Cerebellar nuclear complex (tissue), 1 donor: ENCODE results near the gene KCNH8.
"Not testable (repeated sequence)": the region's sequence is repeated elsewhere in the genome, so short reads cannot be mapped to it uniquely, and the experiment has no call there.

Experiments
- DNase-seq, 2 experiments: peaks; one replicate each; lab custom pipeline; 2025; lab: John Stamatoyannopoulos, UW

KCNH8 gene

DNA sequence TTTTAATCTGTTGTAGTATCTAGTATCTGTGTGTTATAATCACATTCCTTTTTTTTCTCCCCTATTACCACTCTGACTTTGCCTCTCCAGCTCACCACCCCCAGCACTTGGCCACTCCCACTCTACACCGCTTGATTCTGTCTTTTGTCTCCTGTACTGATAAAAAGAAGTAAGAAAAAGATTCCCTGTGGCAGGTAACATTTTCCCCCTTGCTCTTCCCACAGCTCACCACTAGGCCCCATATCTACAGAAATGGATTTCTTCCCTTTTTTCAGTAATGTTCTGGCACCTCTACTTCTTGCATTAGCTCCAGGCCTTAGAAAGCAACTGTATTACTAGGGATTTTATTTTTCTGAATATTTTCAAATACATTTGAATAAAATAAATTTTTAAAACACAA lies 25.6 kb downstream of the KCNH8 start:
- DNase-seq, result no peak

- no peak for DNase-seq
Measured at GRCh38 chr3:19183584-19183983, 35.3 kb downstream of the KCNH8 start.

- no peak for DNase-seq
Measured at GRCh38 chr3:19190126-19190525, 41.8 kb downstream of the KCNH8 start.

GRCh38 chr3:19190602-19191001 lies 42.3 kb downstream of the KCNH8 start:
- DNase-seq, result no peak

GRCh38 chr3:19199131-19199530 lies 50.8 kb downstream of the KCNH8 start:
- no peak for DNase-seq

GRCh38 chr3:19202303-19202702 lies 54.0 kb downstream of the KCNH8 start:
- DNase-seq, result no peak

DNA sequence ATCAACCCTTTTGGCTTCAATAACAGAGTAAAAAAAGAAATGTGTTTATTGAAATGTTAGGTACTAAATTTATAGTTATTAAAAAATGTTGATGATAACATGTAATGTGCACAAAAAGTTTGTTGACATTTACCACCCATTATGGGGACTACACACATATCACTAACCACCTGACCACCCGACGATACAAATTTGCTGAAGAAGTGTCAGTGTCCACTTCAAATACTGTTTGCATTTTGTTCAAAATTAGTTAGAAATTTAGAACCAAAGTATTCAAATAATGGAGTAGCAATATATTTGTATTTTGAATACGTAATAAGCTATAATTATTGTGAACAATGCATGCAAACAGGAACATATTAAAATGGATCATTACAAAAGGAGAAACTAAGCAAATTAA lies 54.4 kb downstream of the KCNH8 start:
- no peak for DNase-seq

DNA sequence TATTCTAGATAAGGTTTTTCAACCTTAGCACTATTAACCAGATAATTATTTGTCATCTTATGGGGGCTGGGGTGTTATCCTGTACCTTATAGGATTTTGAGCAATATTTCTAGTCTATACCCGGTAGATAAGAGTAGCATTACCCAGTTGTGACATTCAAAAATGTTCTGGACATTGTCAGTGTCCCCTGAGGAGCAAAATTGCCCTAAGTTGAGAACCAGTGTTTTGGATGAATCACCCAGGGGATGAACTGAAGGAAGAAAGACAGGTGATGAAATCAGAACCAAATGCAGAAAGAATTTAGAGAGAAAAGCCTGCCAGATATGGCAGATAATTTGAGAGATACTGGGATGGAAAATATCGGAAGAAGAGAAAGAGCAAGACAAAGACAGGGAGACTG lies 58.2 kb downstream of the KCNH8 start:
- no peak for DNase-seq

GRCh38 chr3:19213603-19214220 lies 65.4 kb downstream of the KCNH8 start:
- DNase-seq, result no peak

DNA sequence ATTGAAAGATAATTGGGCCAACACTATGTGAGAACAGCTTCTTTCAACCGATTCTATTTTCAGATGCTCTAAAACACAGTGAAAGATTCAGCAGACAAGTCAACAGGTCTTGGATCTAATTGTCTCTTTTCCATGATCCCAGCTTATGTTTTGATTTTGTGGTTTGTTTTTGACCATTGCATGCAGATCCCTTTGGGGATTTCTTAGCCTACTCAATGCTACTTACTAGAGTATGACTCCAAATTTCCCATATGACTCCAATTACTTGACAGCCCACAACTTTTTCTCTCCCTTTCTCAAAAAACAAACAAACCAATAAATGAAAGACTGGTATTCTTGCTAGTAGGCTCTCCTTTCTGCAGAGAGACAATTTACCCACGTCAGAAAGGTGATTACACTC lies 67.1 kb downstream of the KCNH8 start:
- no peak for DNase-seq

DNA sequence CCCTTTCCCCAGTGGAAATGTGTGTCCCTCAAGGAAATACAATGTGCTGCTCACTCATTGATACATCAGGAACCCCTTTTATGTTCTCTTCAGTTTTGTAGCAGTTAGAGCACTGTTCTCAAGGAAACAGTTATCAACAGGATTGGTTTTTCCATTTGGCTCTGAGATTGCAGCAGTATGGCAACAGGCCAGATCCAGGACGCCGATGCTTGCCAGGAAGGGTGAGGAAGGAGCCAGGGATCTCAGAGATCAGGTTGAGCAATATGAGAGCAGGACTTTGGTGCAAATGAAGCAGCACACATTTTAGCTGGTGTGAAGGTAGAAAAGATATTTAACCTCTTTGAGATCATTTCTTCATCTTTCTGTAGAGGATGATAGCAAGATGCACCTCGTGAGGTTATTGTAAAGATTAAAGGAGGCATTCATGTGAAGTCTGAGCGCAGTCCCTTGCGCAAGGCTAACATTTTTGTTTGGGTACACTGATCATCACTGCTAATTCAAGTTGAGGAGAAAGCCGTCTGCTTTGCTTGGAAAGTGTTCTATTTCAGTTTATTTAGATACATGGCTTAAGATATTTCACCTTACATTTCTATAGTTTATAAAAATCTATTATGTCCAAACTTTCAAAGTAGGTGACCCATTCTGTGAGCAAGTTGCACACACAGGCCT lies 68.5 kb downstream of the KCNH8 start:
- no peak for DNase-seq

GRCh38 chr3:19220311-19220710 lies 72.0 kb downstream of the KCNH8 start:
- no peak for DNase-seq

DNA sequence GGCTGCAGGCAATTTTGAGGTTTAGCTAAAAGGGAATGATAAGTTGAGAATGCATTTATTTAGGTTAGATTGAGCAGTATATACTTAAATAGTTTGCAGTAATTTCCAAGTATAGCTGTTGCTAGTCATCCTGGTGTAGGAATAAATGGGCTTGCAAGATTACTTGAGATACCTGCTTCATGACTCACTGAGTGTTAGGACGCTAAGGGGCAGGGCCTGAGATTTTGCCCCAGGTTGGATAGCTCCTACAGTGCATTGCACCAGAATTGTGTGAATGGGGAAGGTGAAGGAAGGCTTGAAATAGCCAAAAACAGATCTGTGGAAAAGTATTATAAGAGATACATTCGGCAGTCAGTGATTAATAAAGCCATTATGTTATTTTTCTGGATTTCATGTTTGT lies 72.8 kb downstream of the KCNH8 start:
- no peak for DNase-seq

DNA sequence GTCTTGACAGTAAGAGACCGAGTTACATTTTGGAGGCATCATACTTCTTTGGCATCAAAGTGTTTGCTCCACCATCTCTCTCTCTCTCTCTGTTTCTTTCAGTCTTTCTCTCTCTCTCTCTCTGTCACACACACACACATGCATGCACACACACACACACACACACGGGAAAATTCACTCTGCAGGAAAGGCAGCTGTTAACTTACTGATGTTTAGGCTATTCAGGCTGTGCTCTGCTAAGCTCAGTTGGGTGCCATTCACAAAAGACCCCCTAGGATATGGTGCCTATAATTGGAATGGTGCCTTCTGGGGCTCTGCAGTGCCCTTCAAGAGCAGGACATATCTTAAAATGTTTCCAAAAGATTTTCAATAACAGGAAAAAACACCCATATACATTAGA lies 78.2 kb downstream of the KCNH8 start:
- no peak for DNase-seq

DNA sequence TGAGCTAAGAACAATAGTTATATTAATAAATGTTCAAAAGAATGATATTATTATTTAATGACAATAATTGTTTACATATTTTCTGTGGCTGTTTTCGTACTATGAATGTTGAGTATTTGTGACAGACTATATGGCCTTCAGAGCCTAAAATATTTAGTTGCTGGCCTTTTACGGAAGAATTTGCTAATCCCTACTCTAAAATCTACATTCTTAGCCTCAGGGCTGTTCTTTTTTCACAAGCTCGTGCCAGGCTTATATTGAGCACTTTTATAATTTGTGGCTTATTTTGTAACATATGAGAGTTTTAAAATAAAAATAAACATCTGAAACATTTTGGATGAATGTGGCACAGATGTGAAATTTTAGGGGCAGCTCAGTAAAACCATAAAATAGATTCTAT lies 79.9 kb downstream of the KCNH8 start:
- DNase-seq, result no peak

DNA sequence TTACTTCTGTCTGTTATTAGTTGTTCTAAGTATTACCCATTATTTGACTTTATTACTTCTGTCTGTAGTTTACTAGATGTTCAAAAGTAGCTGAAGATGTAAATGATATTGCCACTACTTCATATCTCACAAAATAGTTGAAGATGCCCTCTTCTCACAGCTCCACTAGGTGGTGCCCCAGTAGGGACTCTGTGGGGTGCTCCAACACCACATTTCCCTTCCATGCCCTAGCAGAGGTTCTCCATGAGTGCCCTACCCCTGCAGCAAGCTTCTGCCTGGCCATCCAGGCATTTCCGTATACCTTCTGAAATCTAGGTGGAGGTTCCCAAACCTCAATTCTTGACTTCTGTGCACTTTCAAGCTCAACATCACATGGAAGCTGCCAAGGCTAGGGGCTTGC lies 80.8 kb downstream of the KCNH8 start:
- DNase-seq, result no peak

GRCh38 chr3:19229881-19230280 lies 81.6 kb downstream of the KCNH8 start:
- DNase-seq, result not testable (repeated sequence)

DNA sequence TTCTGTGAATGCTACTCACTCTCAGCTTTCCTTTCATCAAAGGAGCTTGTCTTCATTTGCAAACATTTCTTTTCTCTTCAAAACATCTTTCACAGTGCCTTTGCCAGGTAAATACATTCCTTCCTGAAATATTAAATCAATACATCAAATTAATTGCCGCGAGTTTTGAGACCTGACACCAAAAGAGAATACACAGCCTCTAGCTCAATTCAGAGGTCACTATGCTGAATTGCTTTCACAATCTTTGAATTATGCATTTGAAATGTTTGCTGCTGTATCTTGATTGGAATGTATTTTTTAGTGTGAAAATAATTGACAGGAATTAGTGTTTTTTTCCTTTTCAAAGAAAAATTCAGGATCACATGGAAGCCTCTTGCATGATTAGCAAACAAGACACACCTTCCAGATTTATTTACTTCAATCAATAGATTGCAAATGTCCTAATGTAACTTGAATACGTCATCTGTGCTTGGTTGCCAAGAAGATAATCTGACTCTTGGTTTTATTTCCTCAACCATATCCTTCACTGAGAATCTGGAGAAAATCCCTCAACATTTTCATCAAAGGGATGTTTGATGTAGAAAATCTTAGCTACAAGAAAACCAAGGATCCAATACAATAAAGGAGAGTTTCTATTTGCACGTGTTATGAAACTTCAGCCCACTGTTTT lies 83.6 kb downstream of the KCNH8 start:
- DNase-seq, result no peak

- no peak for DNase-seq
Measured at GRCh38 chr3:19232566-19232965, 84.3 kb downstream of the KCNH8 start.

DNA sequence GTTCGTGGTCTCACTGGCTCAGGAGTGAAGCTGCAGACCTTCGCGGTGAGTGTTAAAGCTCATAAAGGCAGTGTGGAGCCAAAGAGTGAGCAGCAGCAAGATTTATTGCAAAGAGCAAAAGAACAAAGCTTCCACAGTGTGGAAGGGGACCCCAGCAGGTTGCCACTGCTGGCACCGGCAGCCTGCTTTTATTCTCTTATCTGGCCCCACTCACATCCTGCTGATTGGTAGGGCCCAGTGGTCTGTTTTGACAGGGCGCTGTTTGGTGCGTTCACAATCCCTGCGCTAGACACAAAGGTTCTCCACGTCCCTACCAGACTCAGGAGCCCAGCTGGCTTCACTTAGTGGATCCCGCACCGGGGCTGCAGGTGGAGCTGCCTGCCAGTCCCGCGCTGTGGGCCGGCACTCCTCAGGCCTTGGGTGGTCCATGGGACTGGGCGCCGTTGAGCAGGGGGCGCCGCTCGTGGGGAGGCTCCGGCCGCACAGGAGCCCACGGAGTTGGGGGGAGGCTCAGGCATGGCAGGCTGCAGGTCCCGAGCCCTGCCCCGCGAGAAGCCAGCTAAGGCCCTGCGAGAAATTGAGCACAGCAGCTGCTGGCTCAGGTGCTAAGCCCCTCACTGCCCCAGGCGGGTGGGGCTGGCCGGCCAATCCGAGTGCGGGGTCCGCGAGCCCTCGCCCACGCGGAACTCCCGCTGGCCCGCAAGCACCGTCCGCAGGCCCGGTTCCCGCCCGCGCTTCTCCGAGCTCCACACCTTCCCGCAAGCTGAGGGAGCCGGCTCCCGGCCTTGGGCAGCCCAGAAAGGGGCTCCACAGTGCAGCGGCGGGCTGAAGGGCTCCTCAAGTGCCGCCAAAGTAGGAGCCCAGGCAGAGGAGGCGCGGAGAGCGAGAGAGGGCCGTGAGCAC lies 85.8 kb downstream of the KCNH8 start:
- DNase-seq, result not testable (repeated sequence)

GRCh38 chr3:19248143-19248542 lies 99.8 kb downstream of the KCNH8 start:
- DNase-seq, result no peak

DNA sequence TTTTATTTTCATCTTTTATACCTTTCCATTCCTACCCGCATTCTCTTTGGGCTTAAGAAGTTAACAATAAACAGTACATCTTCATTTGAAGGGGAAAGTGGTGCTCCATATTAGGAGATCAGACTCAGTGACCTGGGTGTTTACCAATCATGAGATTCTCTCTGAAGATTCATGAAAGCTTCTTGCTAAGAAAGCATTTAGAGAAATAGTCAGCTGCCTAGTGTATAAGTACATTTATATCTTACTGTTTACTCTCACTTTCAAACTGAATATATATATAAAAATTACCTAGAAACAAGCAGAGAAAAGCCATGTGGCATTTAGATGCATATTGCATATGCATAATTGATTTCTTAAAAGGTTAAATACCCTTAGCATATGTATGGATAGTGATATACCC lies 100.5 kb downstream of the KCNH8 start:
- DNase-seq, result no peak
